ENCODE measurements around the gene ZNRF1.
"Not testable (repeated sequence)": the region's sequence is repeated elsewhere in the genome, so short reads cannot be mapped to it uniquely, and the experiment has no call there.

Gene ZNRF1

DNA sequence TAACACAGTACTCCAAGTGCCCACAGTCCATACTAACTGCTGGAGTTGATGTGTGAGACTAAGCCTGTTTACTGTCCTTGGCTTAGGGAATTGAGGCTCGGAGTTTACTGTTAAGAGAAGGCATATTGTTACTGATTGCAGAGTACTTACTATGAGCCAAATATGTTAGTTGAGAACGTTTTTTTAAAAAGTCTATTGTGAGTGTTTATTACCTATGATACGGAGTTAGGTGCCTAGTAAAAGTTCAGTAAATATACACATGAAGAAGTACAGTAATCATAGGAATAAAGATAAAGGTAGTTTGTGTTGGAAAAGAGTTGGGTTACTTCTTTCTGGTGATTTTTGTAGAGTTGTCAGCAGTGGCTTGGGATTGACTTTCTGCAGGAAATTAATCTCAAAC is 25.4 kb downstream of the ZNRF1 start:
- Histone ChIP-seq H3K27ac (ENCODE audit: insufficient read depth, low read length, poor library complexity, severe bottlenecking) (no peak overlapping the region), H3K4me1 (ENCODE audit: control insufficient read depth, insufficient read depth, low read length, poor library complexity, severe bottlenecking) (no peaks in the 10 kb centered on the region), H3K4me3 (ENCODE audit: insufficient read depth, low read depth, low read length, poor library complexity, severe bottlenecking) (no peak overlapping the region), H3K9me3 (ENCODE audit: control insufficient read depth, low read length) (no peaks in the 10 kb centered on the region), H3K27me3 (replicated peaks; ENCODE audit: control insufficient read depth, insufficient read depth, low read length, poor library complexity, severe bottlenecking) (no peaks in the 10 kb centered on the region), H3K36me3 (ENCODE audit: control insufficient read depth, insufficient read depth, low read length) (no peaks in the 10 kb centered on the region)
- no peak for DNase-seq

DNA sequence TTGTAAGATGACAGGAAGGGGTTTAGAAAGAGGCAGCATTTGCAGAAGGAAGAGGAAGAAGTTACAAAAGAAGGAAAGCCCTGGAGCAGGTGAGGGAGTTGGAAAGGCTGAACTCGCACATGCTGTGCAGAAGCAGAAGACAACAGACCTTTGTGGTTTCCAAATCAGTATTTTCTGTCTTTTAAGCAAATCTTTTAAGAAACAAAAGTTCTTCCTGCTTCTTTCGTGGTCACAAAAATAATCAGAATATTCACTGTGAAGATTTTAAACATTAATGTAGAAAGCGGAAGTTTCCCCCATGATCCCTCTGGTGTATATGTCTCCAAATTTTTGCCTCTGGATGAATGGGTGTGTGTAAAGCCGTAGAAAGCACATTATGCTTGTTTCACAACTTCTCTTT is 25.8 kb downstream of the ZNRF1 start:
- Histone ChIP-seq H3K4me3 (ENCODE audit: insufficient read depth, low read depth, low read length, poor library complexity, severe bottlenecking) (no peak overlapping the region), H3K27ac (ENCODE audit: insufficient read depth, low read length, poor library complexity, severe bottlenecking) (no peak overlapping the region), H3K27me3 (replicated peaks; ENCODE audit: control insufficient read depth, insufficient read depth, low read length, poor library complexity, severe bottlenecking) (no peaks in the 10 kb centered on the region), H3K36me3 (ENCODE audit: control insufficient read depth, insufficient read depth, low read length) (no peaks in the 10 kb centered on the region), H3K4me1 (ENCODE audit: control insufficient read depth, insufficient read depth, low read length, poor library complexity, severe bottlenecking) (no peaks in the 10 kb centered on the region), H3K9me3 (ENCODE audit: control insufficient read depth, low read length) (no peaks in the 10 kb centered on the region)
- DNase-seq: no peak

- H3K27me3 ChIP-seq (replicated peaks; ENCODE audit: control insufficient read depth, insufficient read depth, low read length, poor library complexity, severe bottlenecking): no peaks in the 10 kb centered on the region
- H3K4me1 ChIP-seq (ENCODE audit: control insufficient read depth, insufficient read depth, low read length, poor library complexity, severe bottlenecking): no peaks in the 10 kb centered on the region
- H3K36me3 ChIP-seq (ENCODE audit: control insufficient read depth, insufficient read depth, low read length): no peaks in the 10 kb centered on the region
- no peaks in the 10 kb centered on the region for H3K9me3 ChIP-seq (ENCODE audit: control insufficient read depth, low read length)
- no peak overlapping the region for H3K4me3 ChIP-seq (ENCODE audit: insufficient read depth, low read depth, low read length, poor library complexity, severe bottlenecking)
- no peak overlapping the region for H3K27ac ChIP-seq (ENCODE audit: insufficient read depth, low read length, poor library complexity, severe bottlenecking)
- DNase-seq: no peak
Measured at GRCh38 chr16:75025761-75026160, 26.9 kb downstream of the ZNRF1 start.

- H3K27me3 ChIP-seq (replicated peaks; ENCODE audit: control insufficient read depth, insufficient read depth, low read length, poor library complexity, severe bottlenecking); H3K27ac ChIP-seq (ENCODE audit: insufficient read depth, low read length, poor library complexity, severe bottlenecking); H3K36me3 ChIP-seq (ENCODE audit: control insufficient read depth, insufficient read depth, low read length); H3K4me1 ChIP-seq (ENCODE audit: control insufficient read depth, insufficient read depth, low read length, poor library complexity, severe bottlenecking); H3K9me3 ChIP-seq (ENCODE audit: control insufficient read depth, low read length); DNase-seq; H3K4me3 ChIP-seq (ENCODE audit: insufficient read depth, low read depth, low read length, poor library complexity, severe bottlenecking): not testable (repeated sequence)
Measured at GRCh38 chr16:75026239-75026891, 27.5 kb downstream of the ZNRF1 start.

DNA sequence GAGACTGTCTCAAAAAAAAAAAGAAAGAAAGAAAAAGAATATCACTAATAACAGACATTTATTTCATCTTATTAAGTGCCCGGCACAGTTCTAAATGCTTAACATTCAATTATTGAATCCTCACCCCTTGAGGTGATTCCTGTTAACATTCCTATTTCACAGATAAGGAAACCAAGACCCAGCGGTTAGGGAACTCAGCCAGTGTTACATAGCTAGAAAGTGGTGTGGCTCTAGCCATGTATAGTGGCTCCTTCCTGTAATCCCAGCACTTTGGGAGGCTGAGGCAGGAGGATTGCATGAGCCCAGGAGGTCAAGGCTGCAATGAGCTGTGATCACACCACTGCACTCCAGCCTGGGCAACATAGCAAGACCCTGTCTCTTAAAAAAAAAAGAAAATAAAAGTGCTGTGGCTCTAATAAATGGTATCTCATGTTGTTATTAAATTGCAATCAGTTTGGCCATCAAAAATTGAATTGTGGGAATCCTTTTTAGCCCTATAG is 28.1 kb downstream of the ZNRF1 start:
- no peaks in the 10 kb centered on the region for H3K27me3 ChIP-seq (replicated peaks; ENCODE audit: control insufficient read depth, insufficient read depth, low read length, poor library complexity, severe bottlenecking)
- H3K4me1 ChIP-seq (ENCODE audit: control insufficient read depth, insufficient read depth, low read length, poor library complexity, severe bottlenecking): no peaks in the 10 kb centered on the region
- no peak overlapping the region for H3K4me3 ChIP-seq (ENCODE audit: insufficient read depth, low read depth, low read length, poor library complexity, severe bottlenecking)
- no peak overlapping the region for H3K27ac ChIP-seq (ENCODE audit: insufficient read depth, low read length, poor library complexity, severe bottlenecking)
- no peak for DNase-seq
- no peaks in the 10 kb centered on the region for H3K36me3 ChIP-seq (ENCODE audit: control insufficient read depth, insufficient read depth, low read length)
- no peaks in the 10 kb centered on the region for H3K9me3 ChIP-seq (ENCODE audit: control insufficient read depth, low read length)

DNA sequence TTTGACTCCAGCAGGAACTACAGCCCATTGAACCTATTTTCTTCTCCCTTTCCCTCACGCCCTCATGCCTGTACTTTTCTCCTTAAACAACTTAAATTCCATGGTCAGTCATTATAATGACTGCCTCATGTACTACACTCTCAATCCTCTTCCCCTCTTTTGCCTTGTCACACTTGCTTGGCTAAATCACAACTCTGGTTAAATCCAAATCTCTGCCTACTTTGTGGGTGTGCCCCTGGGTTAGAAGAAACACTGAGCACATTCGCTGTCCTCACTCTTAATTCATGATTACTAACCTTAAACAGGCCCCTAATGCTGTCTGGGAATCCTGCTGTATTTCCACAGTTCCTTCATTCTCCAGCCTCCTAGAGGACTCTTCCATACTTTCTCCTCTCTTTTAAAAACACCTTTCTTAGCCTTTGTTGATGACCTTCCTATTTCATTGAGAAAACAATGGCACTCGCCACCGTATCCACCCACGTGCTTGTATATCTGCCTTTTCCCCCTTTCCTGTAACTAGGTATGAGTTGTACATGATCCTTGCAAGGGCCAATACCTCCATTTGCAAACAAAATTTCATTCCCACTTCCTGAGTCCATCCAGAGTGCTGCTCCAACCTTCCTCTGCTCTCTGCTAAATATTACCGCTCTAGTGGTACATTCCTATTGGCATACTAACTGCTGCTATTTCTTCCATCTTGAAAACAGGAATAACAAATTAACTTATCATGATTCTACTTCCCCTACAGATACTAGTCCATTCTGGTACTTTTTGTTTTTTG is 28.9 kb downstream of the ZNRF1 start:
- Histone ChIP-seq H3K9me3 (ENCODE audit: control insufficient read depth, low read length) (no peaks in the 10 kb centered on the region), H3K27me3 (replicated peaks; ENCODE audit: control insufficient read depth, insufficient read depth, low read length, poor library complexity, severe bottlenecking) (no peaks in the 10 kb centered on the region), H3K36me3 (ENCODE audit: control insufficient read depth, insufficient read depth, low read length) (no peaks in the 10 kb centered on the region), H3K27ac (ENCODE audit: insufficient read depth, low read length, poor library complexity, severe bottlenecking) (no peak overlapping the region), H3K4me3 (ENCODE audit: insufficient read depth, low read depth, low read length, poor library complexity, severe bottlenecking) (no peak overlapping the region), H3K4me1 (ENCODE audit: control insufficient read depth, insufficient read depth, low read length, poor library complexity, severe bottlenecking) (no peaks in the 10 kb centered on the region)
- DNase-seq: no peak

DNA sequence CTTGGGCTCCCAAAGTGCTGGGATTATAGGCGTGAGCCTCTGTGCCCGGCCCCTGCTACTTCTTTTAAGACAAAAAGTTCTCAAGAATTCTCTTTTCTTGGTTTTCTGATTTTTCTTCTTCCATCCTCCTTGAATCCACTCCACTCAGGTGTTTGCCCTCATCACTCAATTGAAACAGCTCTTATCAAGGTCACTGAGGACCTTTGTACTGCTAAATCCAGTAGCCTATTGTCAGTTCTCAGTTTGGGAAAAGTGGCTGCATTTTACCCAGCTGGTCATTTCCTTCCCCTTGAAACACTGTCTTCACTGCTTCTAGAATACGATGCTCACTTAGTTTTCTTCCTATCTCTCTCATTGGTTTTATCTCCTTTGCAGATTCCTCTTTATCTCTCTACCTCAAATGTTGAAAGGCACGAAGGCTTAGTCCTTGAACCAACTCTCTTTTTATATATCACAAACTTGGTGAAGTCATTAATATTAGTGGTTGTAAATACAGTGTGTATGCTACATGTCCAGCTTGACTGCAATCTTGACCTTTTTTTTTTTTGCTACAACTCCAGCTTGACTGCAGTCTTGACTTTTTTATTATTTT is 29.8 kb downstream of the ZNRF1 start:
- H3K36me3 ChIP-seq (ENCODE audit: control insufficient read depth, insufficient read depth, low read length): no peaks in the 10 kb centered on the region
- H3K4me1 ChIP-seq (ENCODE audit: control insufficient read depth, insufficient read depth, low read length, poor library complexity, severe bottlenecking): no peaks in the 10 kb centered on the region
- no peak overlapping the region for H3K27ac ChIP-seq (ENCODE audit: insufficient read depth, low read length, poor library complexity, severe bottlenecking)
- DNase-seq: no peak
- no peaks in the 10 kb centered on the region for H3K9me3 ChIP-seq (ENCODE audit: control insufficient read depth, low read length)
- H3K4me3 ChIP-seq (ENCODE audit: insufficient read depth, low read depth, low read length, poor library complexity, severe bottlenecking): no peak overlapping the region
- no peaks in the 10 kb centered on the region for H3K27me3 ChIP-seq (replicated peaks; ENCODE audit: control insufficient read depth, insufficient read depth, low read length, poor library complexity, severe bottlenecking)

DNA sequence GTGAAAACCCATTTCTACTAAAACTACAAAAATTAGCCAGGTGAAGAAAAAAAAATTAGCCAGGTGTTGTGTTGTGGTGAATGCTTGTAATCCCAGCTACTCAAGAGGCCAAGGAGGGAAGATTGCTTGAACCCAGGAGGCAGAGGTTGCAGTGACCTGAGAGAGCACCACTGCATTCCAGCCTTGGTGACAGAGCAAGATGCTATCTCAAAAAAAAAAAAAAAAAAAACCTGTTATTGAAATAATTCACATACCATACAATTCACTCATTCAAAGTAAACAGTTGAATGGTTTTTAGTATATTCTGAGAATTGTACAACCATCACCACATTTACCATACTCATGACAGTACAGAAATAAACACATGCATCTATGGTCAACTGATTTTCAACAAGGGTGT is 31.0 kb downstream of the ZNRF1 start:
- Histone ChIP-seq H3K4me1 (ENCODE audit: control insufficient read depth, insufficient read depth, low read length, poor library complexity, severe bottlenecking) (no peaks in the 10 kb centered on the region), H3K27me3 (replicated peaks; ENCODE audit: control insufficient read depth, insufficient read depth, low read length, poor library complexity, severe bottlenecking) (no peaks in the 10 kb centered on the region), H3K27ac (ENCODE audit: insufficient read depth, low read length, poor library complexity, severe bottlenecking) (no peak overlapping the region), H3K36me3 (ENCODE audit: control insufficient read depth, insufficient read depth, low read length) (no peaks in the 10 kb centered on the region), H3K4me3 (ENCODE audit: insufficient read depth, low read depth, low read length, poor library complexity, severe bottlenecking) (no peak overlapping the region), H3K9me3 (ENCODE audit: control insufficient read depth, low read length) (no peaks in the 10 kb centered on the region)
- DNase-seq: no peak

DNA sequence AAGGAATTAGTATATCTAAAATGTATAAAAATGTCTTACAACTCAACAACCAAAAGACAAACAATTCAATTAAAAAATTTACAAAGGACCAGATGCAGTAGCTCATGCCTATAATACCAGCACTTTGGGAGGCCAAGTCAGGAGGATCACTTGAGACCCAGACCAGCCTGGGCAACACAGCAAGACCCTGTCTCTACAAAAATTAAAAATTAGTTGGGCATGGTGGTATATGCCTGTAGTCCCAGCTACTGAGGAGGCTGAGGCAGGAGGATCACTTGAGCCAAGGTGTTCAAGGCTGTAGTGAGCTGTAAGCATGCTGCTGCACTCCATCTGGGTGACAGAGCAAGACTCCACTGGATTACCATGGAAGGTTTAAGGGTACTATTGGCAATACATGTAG is 33.8 kb downstream of the ZNRF1 start:
- Histone ChIP-seq H3K9me3 (ENCODE audit: control insufficient read depth, low read length) (no peaks in the 10 kb centered on the region), H3K27ac (ENCODE audit: insufficient read depth, low read length, poor library complexity, severe bottlenecking) (no peak overlapping the region), H3K4me1 (ENCODE audit: control insufficient read depth, insufficient read depth, low read length, poor library complexity, severe bottlenecking) (no peaks in the 10 kb centered on the region), H3K4me3 (ENCODE audit: insufficient read depth, low read depth, low read length, poor library complexity, severe bottlenecking) (no peak overlapping the region), H3K36me3 (ENCODE audit: control insufficient read depth, insufficient read depth, low read length) (no peaks in the 10 kb centered on the region), H3K27me3 (replicated peaks; ENCODE audit: control insufficient read depth, insufficient read depth, low read length, poor library complexity, severe bottlenecking) (no peaks in the 10 kb centered on the region)
- no peak for DNase-seq

- no peaks in the 10 kb centered on the region for H3K4me1 ChIP-seq (ENCODE audit: control insufficient read depth, insufficient read depth, low read length, poor library complexity, severe bottlenecking)
- no peak for DNase-seq
- no peaks in the 10 kb centered on the region for H3K9me3 ChIP-seq (ENCODE audit: control insufficient read depth, low read length)
- H3K4me3 ChIP-seq (ENCODE audit: insufficient read depth, low read depth, low read length, poor library complexity, severe bottlenecking): no peak overlapping the region
- H3K27me3 ChIP-seq (replicated peaks; ENCODE audit: control insufficient read depth, insufficient read depth, low read length, poor library complexity, severe bottlenecking): no peaks in the 10 kb centered on the region
- H3K27ac ChIP-seq (ENCODE audit: insufficient read depth, low read length, poor library complexity, severe bottlenecking): no peak overlapping the region
- H3K36me3 ChIP-seq (ENCODE audit: control insufficient read depth, insufficient read depth, low read length): no peaks in the 10 kb centered on the region
Measured at GRCh38 chr16:75035410-75035968, 36.7 kb downstream of the ZNRF1 start.

Data from effector memory CD4-positive, alpha-beta T cell (primary cell).